ENCODE data around the gene CLIC1.

DNA sequence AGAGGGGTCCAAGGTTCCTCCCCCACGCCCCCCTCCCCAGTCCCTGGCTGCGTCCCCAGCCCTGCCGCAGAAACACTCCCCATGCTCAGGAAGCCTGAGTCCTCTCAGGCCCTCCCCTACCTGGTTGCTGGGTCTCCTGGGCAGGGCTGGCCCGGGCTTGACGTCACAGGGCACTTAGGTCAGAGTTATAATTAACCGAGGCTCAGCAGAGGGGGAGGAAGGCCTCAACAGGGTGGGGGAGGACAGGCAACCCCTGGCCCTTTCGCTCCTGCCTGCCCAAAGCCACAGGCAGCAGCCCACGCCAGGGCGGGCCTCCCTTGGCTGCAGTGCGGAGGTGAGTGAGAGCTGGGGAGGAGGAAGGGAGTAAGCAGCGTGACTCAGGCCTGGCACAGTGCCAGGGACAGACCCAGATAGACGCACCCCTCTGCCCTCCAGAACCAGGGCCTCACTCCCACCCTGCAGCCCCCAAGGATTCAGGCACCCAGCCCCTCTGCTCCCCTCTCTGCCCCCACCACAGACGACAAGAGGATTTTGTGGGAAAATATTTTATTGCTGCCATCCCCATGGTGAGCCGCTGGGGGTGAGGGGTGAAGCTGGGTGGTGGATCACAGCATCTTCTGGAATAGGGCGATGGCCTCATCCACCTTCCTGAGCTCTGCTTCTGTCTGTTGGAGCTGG lies 40.8 kb upstream of the CLIC1 start, which contains the start of gene VWA7:
- TF ChIP-seq, protein P1, sequence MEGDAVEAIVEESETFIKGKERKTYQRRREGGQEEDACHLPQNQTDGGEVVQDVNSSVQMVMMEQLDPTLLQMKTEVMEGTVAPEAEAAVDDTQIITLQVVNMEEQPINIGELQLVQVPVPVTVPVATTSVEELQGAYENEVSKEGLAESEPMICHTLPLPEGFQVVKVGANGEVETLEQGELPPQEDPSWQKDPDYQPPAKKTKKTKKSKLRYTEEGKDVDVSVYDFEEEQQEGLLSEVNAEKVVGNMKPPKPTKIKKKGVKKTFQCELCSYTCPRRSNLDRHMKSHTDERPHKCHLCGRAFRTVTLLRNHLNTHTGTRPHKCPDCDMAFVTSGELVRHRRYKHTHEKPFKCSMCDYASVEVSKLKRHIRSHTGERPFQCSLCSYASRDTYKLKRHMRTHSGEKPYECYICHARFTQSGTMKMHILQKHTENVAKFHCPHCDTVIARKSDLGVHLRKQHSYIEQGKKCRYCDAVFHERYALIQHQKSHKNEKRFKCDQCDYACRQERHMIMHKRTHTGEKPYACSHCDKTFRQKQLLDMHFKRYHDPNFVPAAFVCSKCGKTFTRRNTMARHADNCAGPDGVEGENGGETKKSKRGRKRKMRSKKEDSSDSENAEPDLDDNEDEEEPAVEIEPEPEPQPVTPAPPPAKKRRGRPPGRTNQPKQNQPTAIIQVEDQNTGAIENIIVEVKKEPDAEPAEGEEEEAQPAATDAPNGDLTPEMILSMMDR (IDR thresholded peaks at IDR 0.05), result no peak
- no peak for TF ChIP-seq POLR2A (IDR thresholded peaks at IDR 0.05)
- TF ChIP-seq POLR2AphosphoS5 (IDR thresholded peaks at IDR 0.05), result peak in 1 of 3 donors; percentile 19

Measured in breast epithelium (tissue), 3 donors.